B cell (primary cell): ENCODE measurements around the gene TMEM235. TPM values are rescaled to one million over a fixed set of nuclear protein-coding genes. Genes with fewer than 3 reads are reported as not detected.
A peak's percentile ranks its signal among the peaks of the same experiment; 100 is the strongest.

Experiments used
- ATAC-seq: fragments of 200-7000 bp; cut with Tn5 transposase; one replicate; pipeline ENCODE4 v1.10.0; 2021; ENCODE audit warnings: low read depth, mild to moderate bottlenecking, moderate number of reproducible peaks, moderate library complexity
- CTCF ChIA-PET: fragments of 350-600 bp; sonication (Branson Sonifier 250); formaldehyde crosslinking; loops from one replicate; lab custom pipeline; 2021; ENCODE audit warnings: antibody characterized with exemption, inconsistent platforms; lab: Charles Lee
- POLR2A ChIA-PET: fragments of 350-600 bp; sonication (Branson Sonifier 250); formaldehyde crosslinking; loops from one replicate; lab custom pipeline; 2021; ENCODE audit warnings: antibody characterized with exemption; lab: Charles Lee
- DNase-seq: peaks from one replicate; pipeline ENCODE4 v3.0.0; 2013
- H2AFZ ChIP-seq: 2 replicates; pipeline ENCODE4 v1.6.1; 2012; ENCODE audit warnings: mild to moderate bottlenecking, low read depth, low read length; ENCODE audit not compliant: insufficient read depth, poor library complexity, severe bottlenecking
- H3K27ac ChIP-seq, 2 donors: 1 replicate in 1 of 2; 2 replicates in 1 of 2; pipeline ENCODE4 v1.5.1; 2012 to 2013; ENCODE audit warnings: low read length in 2 of 2, mild to moderate bottlenecking in 2 of 2, moderate library complexity in 1 of 2
- H3K27me3 ChIP-seq, 4 experiments: fragments of 200-600 bp in 1 of 4; sonication (generic) in 1 of 4; replicated peaks in 1 of 4; 1 replicate in 2 of 4; 2 replicates in 2 of 4; pipeline versions ENCODE4 v1.6.1 to v1.7.0; 2013 to 2016; ENCODE audit warnings: low read length in 3 of 4, mild to moderate bottlenecking in 2 of 4, mixed read lengths in 1 of 4, moderate library complexity in 1 of 4; ENCODE audit not compliant: insufficient read depth in 4 of 4, control insufficient read depth in 3 of 4; ENCODE audit errors: control extremely low read depth in 1 of 4
- H3K36me3 ChIP-seq, 2 experiments: replicated peaks in 1 of 2; 1 replicate in 1 of 2; 2 replicates in 1 of 2; pipeline versions ENCODE4 v1.6.1 to v1.7.1; 2013; ENCODE audit warnings: low read length in 1 of 2; ENCODE audit not compliant: insufficient read depth in 2 of 2, control insufficient read depth in 1 of 2; ENCODE audit errors: control extremely low read depth in 1 of 2, extremely low read depth in 1 of 2
- H3K4me1 ChIP-seq, 2 donors: fragments of 200-600 bp in 1 of 2; sonication (generic) in 1 of 2; 1 replicate in 1 of 2; 2 replicates in 1 of 2; pipeline versions ENCODE4 v1.5.1 to v1.6.1; 2013 to 2017; ENCODE audit warnings: low read length in 2 of 2; ENCODE audit not compliant: control insufficient read depth in 2 of 2, insufficient read depth in 2 of 2
- H3K4me2 ChIP-seq: replicated peaks from 2 replicates; pipeline ENCODE3; 2012; ENCODE audit warnings: mild to moderate bottlenecking, low read depth, low read length; ENCODE audit not compliant: poor library complexity, severe bottlenecking
- H3K4me3 ChIP-seq, 5 experiments: fragments of 200-600 bp in 1 of 5; sonication (generic) in 1 of 5; 1 replicate in 3 of 5; 2 replicates in 2 of 5; pipeline versions ENCODE4 v1.5.1 to v1.7.0; 2011 to 2016; ENCODE audit warnings: low read length in 4 of 5, mild to moderate bottlenecking in 4 of 5, low read depth in 2 of 5, control low read depth in 1 of 5, moderate library complexity in 1 of 5; ENCODE audit not compliant: insufficient read depth in 1 of 5; ENCODE audit errors: control extremely low read depth in 1 of 5, extremely low read depth in 1 of 5
- H3K79me2 ChIP-seq: fragments of 200-600 bp; sonication (generic); one replicate; pipeline ENCODE4 v1.6.0; 2016; ENCODE audit warnings: low read length; ENCODE audit not compliant: control insufficient read depth, insufficient read depth
- H3K9ac ChIP-seq: fragments of 200-600 bp; sonication (generic); 2 replicates; pipeline ENCODE4 v1.6.1; 2017; ENCODE audit warnings: mild to moderate bottlenecking, low read length, moderate library complexity
- H3K9me3 ChIP-seq, 3 donors: one replicate each; pipeline versions ENCODE4 v1.6.1 to v1.7.1; 2013; ENCODE audit warnings: low read length in 2 of 3; ENCODE audit not compliant: control insufficient read depth in 2 of 3, insufficient read depth in 1 of 3; ENCODE audit errors: control extremely low read depth in 1 of 3
- H4K20me1 ChIP-seq: 2 replicates; pipeline ENCODE4 v1.6.0; 2012; ENCODE audit warnings: mild to moderate bottlenecking, low read length; ENCODE audit not compliant: insufficient read depth, control insufficient read depth, poor library complexity, severe bottlenecking
- H3K27ac Mint-ChIP-seq: one replicate; pipeline ENCODE4 v1.8.0; 2021; ENCODE audit warnings: mixed read lengths
- H3K27me3 Mint-ChIP-seq: one replicate; pipeline ENCODE4 v1.8.0; 2021; ENCODE audit warnings: mixed read lengths
- H3K4me1 Mint-ChIP-seq: one replicate; pipeline ENCODE4 v1.8.0; 2021; ENCODE audit warnings: mixed read lengths
- H3K4me3 Mint-ChIP-seq: one replicate; pipeline ENCODE4 v1.8.0; 2021; ENCODE audit warnings: mixed read lengths
- H3K9me3 Mint-ChIP-seq: one replicate; pipeline ENCODE4 v1.8.0; 2022; ENCODE audit warnings: mixed read lengths; ENCODE audit not compliant: insufficient read depth
- CTCF ChIP-seq: fragments of 200-600 bp; IDR thresholded peaks from one replicate; pipeline ENCODE4 v1.8.0; 2022; ENCODE audit warnings: antibody characterized with exemption, mild to moderate bottlenecking
- EZH2 ChIP-seq: IDR thresholded peaks from 2 replicates; pipeline ENCODE4 v1.6.1; 2012; ENCODE audit warnings: borderline replicate concordance, low read depth, mild to moderate bottlenecking, moderate library complexity, low read length; ENCODE audit not compliant: insufficient read depth, poor library complexity, severe bottlenecking
- WGBS: methylation state at CpG from one replicate; pipeline ENCODE4 v1.1.5; 2013; ENCODE audit warnings: missing lambda C conversion rate; ENCODE audit not compliant: insufficient coverage; 5-methylcytosine and 5-hydroxymethylcytosine counted together
- intact Hi-C: fragments of 100-400 bp; cut with micrococcal nuclease; formaldehyde crosslinking; loops from one replicate; pipeline ENCODE4 v1.10.0; 2022
- polyA plus RNA-seq: library from polyadenylated mRNA; depleted of rRNA; stranded (reverse); fragments of >200 nt; gene quantifications from 2 replicates; pipeline ENCODE4 v1.2.3, GENCODE V29; 2012
- total RNA-seq, 2 donors: library from RNA; stranded (reverse); fragments of 120-200 nt in 1 of 2; gene quantifications; 1 replicate in 1 of 2; 2 replicates in 1 of 2; pipeline versions ENCODE4 v1.2.3 to v1.2.4, GENCODE V29; 2013 to 2022

Gene TMEM235
- total and polyA plus RNA-seq, 2 donors (not counting 1 experiment from before 2014, with no cell fraction given), result not detected

- 77% methylated on average over 13 of the region's 17 CpGs for WGBS
- Histone ChIP-seq H2AFZ (no peak overlapping the region), H3K27me3 (peaks cover 0 to 6% (median 3%) of the 10 kb centered on the region in 4 experiments), H3K4me1 (peaks cover 0 to 31% of the 10 kb centered on the region in 2 donors), H3K36me3 (no peaks in the 10 kb centered on the region), H3K4me3 (no peak overlapping the region), H3K9me3 (no peaks in the 10 kb centered on the region), H4K20me1 (no peaks in the 10 kb centered on the region), H3K27ac (no peak overlapping the region), H3K9ac (no peak overlapping the region), H3K4me2 (no peak overlapping the region), H3K79me2 (no peaks in the 10 kb centered on the region)
- ATAC-seq (no peak), DNase-seq (no peak)
- Mint-ChIP-seq H3K27ac (no peak overlapping the region), H3K27me3 (peaks cover 3% of the 10 kb centered on the region), H3K4me1 (peaks cover 12% of the 10 kb centered on the region), H3K4me3 (no peak overlapping the region), H3K9me3 (no peaks in the 10 kb centered on the region)
- TF ChIP-seq CTCF (no peak), EZH2 (no peak)
- POLR2A ChIA-PET, result interaction anchor here (0.7 kb wide), 1 partner anchor 242 kb away, joined by 6 read pairs; no protein-coding TSS in a partner anchor
- CTCF ChIA-PET, result interaction anchor here (0.6 to 1.7 kb wide), 3 partner anchors 22 to 30 kb away, joined by 3 to 8 read pairs (median 3); no protein-coding TSS in a partner anchor
- intact Hi-C loops, result no loop called here
These were observed 49.9 kb downstream of the TMEM235 start for GRCh38 chr17:78281249-78281845.

GRCh38 chr17:78284146-78284545 is 52.7 kb downstream of the TMEM235 start:
- Mint-ChIP-seq H3K4me3 (no peak overlapping the region), H3K27ac (peak overlapping the region; percentile 46), H3K9me3 (no peaks in the 10 kb centered on the region), H3K27me3 (no peaks in the 10 kb centered on the region), H3K4me1 (peaks cover 2% of the 10 kb centered on the region)
- no peaks in the 10 kb centered on the region for H3K79me2 ChIP-seq
- no peak for ATAC-seq
- no peak overlapping the region for H3K4me3 ChIP-seq
- no peak for DNase-seq
- H3K27ac ChIP-seq, result no peak overlapping the region
- peaks cover 0 to 7% of the 10 kb centered on the region in 2 donors for H3K4me1 ChIP-seq
- POLR2A ChIA-PET, result no interaction called here
- CTCF ChIA-PET, result interaction anchor here (1.0 kb wide), 1 partner anchor 8 kb away, joined by 3 read pairs; no protein-coding TSS in a partner anchor
- intact Hi-C loops, result no loop called here
- no peak overlapping the region for H3K4me2 ChIP-seq
- H3K27me3 ChIP-seq, result peaks cover 0 to 3% (median 0%) of the 10 kb centered on the region in 4 experiments
- 96% methylated on average over 10 of the region's 10 CpGs for WGBS
- no peak overlapping the region for H2AFZ ChIP-seq
- H3K9me3 ChIP-seq, result no peaks in the 10 kb centered on the region
- no peak for TF ChIP-seq CTCF
- no peaks in the 10 kb centered on the region for H3K36me3 ChIP-seq
- no peaks in the 10 kb centered on the region for H4K20me1 ChIP-seq
- H3K9ac ChIP-seq, result no peak overlapping the region
